ENCODE measurements around the gene MAN1C1.
A peak's percentile ranks its signal among the peaks of the same experiment; 100 is the strongest.

The MAN1C1 gene

DNA sequence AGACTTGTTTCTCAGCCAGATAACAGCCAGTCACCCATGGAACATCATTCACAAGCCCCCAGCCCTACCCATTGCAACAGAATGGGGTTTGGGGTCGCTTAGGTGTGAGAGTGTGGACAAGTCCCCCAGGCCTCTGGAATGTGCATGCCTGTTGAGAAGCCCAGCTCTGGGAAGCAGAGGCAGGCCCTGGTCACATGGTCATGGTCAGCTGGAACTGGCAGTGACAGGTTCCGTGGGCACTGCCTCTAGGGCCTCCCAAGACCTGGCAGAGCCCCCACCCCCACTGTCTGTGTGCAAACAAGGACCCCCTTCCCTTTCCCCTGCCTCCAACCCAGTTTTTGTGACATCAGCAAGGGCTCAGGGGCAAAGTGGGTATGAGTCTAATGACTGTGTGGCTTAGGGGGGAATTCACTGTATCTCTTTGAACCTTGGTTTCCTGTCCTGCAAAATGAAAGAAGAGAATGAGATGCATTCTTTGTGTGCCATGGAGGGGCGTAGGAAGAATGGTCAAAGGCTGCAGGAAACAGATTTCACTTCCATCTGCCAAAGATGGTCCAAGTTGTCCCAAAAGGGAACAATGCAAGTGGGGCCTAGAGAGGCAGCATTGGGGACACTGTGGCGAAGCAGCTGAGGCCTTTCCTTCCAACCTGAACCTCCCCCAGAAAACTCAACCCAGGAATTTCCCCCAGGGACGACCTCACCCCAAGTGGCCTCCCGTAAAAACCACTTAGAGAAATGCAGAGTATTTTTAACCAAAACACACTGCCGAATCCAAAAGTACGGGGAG is 148.7 kb downstream of the MAN1C1 start:
- DNase-seq (ENCODE audit: low spot score): no peak

DNA sequence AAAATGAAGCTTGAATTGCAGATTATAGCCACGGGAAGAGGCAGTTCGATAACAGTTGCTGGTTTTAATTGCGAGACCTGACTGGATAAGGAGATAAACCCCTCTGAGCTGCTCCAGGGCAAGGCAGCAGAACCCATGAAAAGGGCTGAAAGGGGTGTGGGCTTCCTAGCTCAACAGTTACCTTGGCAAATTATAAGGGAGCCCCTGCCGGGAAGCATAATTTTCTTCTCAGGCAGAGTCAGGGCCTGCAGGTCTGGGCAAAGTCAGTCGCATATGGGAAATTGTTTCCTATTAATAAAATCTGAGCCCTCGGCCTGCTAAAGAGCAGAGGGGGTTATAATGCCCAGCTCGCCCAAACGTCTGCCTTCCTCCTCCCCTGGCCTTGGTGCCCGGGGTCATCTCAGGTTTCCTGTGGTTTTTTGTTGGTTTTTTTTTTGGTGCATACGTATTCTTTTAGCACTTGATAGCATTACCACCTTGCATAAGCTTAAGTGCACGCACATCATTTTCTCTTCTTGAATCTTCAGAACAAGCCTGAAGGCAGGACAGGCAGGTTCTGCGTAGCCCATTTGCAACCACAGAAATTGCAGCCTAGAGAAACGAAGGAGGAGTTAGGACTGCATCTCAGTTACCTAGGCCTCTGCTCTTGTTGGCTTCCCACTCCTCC is 149.5 kb downstream of the MAN1C1 start:
- DNase-seq (ENCODE audit: low spot score): no peak

DNA sequence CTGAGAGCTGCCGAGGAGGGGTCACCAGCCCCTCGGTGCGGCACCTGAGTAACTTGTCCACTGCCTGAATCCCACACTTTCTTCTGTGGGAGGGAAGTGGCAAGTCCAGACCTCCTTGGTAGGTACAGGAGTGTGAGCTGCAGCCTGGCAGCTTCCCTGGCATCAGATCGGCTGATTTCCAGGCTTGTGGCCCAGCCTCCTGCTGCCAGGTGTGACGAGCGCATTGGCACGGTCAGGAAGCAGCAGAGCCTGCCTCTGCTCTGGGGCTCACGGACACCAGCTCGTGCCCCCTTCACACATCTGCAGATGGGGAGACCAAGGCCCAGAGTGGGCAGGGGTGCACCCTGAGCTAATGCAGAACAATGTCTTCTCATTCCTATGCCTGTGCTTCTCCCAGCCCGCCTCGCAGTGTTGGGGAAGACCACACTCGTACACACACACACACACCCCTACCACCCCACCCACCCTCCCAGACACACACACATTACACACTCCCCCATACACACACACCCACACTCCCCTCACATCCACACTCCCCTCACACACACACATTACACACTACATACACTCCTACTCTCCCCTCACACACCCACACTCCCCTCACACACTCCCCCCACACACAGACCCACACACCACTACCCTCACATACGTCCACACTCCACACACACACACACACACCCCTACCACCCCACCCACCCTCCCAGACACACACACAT is 150.3 kb downstream of the MAN1C1 start:
- no peak for DNase-seq (ENCODE audit: low spot score)

DNA sequence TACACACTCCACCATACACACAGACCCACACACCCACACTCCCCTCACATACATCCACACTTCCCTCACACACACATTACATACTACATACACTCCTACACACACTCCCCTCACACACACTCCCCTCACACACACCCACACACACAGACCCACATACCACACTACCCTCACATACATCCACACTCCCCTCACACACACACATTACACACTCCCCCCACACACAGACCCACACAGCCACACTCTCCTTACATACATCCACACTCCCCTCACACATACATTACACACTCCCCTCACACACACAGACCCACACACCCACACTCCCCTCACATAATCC is 150.8 kb downstream of the MAN1C1 start:
- no peak for DNase-seq (ENCODE audit: low spot score)

DNA sequence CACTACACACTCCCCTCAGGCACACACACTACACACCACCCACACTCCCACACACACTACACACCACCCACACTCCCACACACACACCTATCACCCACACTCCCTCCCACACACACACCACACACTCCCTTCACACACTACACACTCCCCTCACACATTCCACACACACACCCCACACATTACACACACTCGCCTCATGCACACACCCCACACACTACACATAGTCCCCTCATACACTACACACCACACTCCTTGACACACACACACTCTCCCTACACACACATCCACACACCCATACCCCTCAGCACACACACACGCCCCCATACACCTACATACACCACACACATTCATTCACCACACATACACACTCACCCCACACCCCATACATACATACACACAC is 152.4 kb downstream of the MAN1C1 start:
- no peak for DNase-seq (ENCODE audit: low spot score)

DNA sequence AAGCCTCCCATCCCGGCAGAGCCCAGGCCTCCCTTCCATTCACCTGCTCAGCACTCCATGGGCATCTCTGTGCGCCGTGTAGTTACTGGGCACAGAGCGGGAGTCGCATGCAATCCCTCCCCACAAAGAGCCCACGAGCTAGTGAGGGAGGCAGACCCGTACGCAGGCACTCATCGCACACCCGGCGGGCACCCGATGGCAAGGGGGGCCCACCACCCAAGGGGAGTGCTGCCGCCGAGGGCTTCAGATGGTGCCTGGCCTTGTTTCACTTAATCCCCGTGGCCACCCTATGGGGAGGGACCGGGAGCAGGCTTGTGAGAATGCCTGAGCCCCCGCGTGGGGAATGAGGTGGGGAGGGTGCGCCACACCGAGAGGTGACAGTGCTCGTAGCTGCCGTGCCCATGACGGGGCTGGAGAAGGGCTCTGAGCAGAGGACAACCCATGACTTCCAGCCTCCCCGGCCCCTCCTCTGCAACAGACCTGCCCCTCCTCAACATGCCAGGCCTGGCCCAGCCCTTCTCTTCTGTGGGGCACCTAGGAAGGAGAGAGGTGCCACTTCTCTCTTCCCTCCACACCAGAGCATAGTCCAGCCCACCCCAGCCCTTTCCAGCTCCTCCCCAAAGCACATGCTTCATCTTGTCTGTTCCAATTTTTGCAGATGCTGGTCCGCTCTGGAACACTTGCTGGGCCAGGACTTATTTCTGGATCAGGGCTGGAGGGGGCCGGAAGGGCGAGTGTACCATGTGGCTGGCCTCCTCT is 153.2 kb downstream of the MAN1C1 start:
- DNase-seq (ENCODE audit: low spot score): no peak

DNA sequence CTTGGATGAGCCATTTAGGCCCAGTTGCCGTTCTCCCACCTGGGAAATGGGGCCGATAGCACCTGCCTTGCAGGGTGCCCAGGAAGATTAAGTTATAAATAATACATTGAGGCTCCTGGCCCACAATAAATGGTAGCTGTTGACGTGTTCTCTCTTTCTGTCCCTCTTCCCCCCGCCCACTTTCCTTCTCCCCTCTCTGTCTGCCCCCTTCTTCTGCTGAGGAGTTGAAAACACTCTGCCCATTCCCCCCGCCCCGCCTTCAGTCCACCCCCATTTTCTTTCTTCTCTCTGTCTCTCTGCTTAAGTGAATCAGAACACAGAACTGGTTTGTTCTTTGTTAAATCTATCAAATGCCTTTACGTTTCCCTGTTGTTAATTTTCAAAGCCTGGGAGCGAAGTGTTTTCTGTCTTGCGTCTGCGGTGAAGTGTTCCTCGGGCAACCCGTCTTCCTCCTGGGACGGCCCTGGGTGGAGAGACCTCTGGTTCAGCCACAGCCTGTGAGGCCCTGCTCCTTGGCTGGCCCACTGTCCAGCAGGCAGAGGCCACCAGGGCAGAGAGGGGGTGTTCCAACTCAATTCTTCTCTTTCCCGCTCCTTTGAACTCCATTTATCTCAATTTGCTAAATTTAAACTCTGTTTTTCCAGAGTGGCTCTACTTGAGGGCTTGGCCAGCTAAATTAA is 154.1 kb downstream of the MAN1C1 start:
- DNase-seq (ENCODE audit: low spot score): no peak

DNA sequence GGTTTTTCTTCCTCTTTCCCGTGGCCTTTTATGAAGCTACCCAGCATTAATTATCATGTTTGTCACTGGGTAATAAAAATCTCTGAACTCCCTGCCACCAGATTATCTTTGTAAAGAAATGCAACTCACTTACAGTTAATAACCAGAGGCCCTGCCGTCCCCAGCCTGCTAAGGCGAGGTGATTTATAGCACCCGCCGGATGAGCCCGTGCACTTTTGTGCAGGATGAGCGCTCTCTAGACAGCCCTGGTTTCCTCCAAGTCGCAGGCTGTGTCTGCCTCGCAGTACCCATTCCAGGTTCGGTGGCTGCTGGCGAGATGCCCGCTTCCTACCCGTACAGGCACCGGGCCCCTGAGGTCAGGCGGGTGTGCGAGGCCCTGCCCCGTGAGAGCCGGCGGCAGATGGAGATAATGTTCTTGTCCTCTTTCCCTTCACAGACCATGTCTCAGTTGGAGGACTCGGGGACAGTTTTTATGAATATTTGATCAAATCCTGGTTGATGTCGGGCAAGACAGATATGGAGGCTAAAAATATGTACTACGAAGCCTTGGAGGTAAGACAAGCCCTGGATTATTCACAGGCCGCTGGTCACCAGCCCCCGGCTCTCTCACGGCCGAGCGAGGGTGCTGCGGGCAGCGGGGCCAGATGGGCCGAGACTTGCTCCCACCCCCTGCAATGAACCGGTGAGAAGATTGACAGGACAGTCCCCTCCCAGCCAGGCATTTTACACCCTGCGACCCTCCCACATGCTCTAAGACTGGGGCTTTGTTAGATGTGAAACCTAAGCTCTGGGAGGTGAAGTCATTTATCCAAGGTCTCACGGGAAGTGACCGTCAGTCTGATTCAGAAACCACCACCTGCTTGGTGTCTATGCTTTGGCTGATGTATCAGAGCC is 154.9 kb downstream of the MAN1C1 start:
- no peak for DNase-seq (ENCODE audit: low spot score)

DNA sequence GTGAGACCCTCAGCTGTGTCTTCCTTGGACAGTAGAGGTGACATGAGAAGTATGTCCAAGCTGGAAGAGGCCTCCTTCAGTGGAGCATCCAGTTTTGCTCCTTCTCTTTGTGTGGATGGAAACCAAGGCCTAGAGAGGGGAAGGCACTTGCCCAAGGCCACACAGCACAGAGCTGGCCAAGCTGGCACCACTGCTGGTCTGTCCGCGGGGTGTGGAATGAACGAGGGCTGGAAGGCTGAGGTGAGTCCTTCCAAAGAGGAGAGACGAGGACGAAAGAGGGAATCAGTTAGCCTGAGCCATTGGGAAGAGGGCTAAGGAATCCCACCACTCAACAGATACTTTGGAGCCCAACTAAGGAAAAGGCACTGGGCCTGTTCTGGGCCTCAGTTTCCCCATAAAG is 155.6 kb downstream of the MAN1C1 start:
- DNase-seq (ENCODE audit: low spot score): no peak

DNA sequence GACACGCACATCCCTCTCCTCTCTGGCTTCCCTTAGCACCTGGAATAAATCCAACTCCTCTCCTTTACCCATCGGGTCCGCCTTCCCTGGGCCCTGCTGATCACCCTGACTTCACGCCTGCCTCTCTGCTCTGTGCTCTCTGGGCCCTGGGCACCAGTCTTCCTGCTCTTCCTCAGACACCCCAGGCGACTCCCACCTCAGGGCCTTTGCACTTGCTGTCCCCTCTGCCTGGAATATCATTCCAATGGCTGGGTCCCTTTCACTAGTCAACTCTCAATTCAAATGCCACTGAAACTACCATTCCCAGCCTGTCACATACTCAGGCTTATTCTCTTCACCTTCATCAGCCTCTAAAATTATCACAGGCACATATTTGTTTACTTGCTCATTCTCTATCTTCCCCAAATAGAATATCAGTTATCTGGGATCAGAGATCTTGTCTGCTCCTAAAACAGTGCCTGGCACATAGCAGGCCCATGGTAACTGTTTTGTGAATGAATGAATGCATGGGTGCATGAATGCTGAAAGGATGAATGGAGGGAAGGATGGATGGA is 156.2 kb downstream of the MAN1C1 start:
- no peak for DNase-seq (ENCODE audit: low spot score)

DNA sequence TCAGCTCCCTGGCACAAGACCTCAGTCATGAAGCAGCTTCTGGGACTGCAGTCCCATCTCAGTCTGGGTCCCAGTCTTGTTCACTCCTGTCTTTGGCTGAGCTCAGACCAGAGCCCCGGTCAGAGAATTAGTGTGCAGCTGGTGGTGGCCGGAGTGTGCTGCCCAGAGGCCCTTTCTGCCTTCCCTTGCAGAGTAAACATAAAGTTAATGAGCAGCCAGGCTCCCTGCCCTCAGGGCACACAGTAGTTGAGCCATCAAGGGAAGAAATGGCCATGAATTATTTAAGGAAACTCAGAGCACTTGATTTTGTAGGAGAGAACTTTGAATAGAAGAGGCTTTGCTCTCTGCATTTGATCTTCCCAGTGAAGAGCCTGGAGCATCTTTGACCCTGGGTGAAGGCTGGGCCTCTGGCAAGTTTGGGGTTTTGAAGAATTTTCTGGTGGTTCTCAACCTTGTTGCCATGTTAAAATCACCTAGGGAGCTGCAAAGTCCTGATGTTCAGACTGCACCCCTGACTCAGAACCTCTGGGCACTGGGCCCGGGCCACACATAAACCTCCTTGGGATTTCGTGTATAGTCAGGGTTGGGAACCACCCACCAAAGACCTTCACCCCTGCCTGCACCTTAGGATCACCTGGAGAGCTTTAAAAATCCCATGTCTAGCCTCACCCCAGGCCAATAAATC is 157.0 kb downstream of the MAN1C1 start:
- DNase-seq (ENCODE audit: low spot score): peak; percentile 34

DNA sequence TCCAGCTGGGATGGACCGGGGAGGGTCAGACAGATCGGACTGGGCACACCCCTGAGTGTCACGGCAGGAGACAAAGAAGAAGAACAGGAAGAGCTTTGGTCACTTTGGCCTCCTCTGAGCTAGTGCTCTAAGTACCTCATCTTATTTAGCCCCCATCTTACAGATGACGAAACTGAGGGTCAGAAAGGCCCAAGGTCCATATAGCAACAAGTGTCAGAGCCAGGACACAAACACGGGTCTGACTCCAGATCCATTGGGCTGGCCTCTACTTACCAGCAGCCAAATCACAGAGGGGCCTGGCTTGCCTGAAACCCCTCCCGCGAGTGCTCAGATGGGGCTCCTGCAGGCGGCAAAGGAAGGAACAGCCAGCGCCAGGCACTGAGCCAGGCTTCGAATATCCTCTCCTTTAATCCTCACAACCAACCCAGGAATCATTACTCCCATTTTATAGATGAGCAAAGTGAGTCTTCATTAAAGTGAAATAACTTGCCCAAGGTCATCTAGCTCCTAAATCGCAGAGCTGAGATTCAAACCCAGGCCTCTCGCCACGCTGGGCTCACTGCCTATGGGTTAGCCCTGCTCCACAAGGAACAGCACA is 157.7 kb downstream of the MAN1C1 start:
- no peak for DNase-seq (ENCODE audit: low spot score)

DNA sequence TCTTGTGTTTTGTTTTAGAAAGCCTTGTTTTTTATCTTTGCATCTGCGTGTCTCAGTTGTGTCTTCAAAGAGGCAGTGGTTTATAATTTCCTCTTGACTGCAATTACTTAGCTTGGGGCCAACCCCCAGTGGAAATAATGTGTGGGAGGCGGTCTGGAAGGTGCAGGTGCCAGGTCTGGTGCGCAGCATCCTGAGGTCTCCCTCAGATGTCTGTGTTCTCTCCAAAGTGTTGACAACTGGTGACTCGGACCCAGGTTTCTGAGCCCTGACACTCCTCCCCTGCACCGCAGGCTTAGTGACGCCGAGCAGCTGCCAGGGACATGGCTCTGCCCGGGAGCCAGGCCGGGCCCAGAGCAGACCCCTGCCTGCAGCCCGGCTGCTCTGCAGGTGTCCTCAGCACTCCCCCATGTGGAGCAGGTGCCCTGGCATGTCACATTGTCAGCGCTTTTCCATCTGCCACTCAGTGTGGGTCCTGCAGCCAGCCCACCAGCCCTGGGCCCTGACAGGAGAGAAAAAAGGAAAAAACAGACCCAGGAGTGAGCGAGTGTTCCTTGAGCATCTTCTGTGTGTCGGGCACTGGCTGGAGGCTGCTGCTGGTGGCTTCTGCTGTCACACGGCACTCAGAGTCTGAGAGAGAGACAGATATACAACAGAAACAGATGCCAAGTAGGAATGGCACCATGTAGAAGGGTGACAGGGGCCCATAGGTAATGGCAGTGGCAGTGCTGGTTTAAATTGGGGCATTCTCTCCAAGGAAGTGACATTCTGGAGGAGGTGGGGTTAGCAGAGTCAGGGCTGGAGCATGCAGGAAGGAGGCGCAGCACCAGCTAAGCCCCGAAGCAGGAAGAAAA is 158.6 kb downstream of the MAN1C1 start:
- no peak for DNase-seq (ENCODE audit: low spot score)

DNA sequence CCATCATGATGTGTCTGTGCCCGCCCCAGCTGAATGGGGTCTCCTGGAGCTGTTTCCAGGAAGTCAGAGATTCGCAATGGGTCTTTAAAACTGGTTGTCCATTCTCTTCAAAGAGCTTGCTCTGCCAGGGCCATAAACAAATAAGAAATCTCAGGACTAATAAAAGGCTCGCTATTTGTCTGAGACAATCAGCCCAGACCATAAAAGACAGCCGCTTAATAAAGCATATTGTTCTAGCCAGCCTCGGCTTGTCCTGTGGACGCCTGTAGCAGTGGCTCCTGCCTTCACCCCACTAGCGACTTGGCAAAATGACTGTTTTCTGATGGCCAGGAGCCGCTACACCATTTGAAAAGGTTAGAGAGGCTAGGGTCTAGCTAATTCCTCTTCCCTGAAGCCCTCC is 162.8 kb downstream of the MAN1C1 start:
- no peak for DNase-seq (ENCODE audit: low spot score)

DNA sequence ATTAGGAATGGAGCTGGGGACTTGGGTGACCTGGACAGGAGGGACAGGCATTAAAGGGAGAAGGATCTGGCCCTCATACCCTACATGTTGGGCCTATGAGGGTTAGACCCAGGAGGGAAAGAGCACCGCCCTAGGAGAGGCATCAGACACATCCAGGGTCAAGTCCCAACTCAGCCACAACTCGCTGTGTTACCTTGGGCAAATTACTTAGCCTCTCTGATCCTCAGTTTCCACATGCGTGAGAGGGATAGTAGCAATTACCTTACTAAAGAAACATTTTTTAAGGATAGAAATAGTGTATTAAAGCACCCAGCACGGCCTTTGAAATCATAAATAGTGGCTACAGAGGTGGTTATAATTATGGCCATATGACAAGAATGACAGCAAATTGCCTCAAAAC is 163.3 kb downstream of the MAN1C1 start:
- no peak for DNase-seq (ENCODE audit: low spot score)

DNA sequence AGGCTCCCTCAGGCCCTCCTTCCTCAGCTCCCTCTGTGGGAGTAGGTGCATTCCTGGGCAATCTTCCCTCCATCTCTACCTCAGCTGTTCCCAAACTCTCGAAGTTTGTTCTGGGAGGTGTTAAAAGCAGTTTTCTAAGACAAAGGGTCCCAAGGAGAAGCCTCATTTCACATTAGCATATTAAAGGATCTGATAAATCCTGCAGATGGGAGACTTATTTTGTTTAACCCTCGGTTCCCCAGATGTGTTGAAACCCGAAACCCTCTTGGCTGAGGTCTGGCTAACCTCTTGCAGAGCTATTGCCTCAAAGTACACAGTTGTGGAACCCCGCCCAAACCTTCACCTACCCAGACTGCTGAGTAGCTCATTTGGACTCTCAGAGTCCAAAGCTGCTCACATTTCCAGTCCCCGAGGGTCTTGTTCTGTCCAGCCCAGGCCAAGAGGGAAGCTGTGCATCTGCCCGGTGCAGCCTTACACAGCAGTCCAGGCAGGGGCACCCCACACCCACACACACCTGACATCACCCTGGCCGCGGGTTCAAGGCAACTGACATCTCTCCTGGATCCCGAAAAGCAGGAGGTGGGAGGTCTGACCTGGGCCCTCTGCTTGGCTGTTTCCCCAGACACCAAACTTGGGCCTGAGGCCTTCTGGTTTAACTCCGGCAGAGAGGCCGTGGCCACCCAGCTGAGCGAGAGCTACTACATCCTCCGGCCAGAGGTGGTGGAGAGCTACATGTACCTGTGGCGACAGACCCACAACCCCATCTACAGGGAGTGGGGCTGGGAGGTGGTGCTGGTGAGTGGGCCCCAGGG is 163.9 kb downstream of the MAN1C1 start:
- DNase-seq (ENCODE audit: low spot score): no peak

DNA sequence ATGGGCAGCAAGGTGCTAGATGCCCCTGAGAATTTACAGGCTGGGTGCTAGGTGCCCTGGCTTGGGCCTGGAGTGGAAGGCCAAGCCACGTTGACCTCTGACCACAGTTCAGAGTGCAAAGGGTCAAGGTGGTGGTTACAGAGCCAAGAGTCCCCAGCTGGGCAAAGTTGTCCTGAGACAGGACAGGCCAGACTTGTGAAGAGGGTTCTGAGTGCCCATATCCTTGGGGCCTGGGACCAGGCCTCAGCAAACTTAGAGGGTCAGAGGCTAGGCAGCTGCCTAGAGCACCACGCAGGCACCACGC is 164.5 kb downstream of the MAN1C1 start:
- no peak for DNase-seq (ENCODE audit: low spot score)

DNA sequence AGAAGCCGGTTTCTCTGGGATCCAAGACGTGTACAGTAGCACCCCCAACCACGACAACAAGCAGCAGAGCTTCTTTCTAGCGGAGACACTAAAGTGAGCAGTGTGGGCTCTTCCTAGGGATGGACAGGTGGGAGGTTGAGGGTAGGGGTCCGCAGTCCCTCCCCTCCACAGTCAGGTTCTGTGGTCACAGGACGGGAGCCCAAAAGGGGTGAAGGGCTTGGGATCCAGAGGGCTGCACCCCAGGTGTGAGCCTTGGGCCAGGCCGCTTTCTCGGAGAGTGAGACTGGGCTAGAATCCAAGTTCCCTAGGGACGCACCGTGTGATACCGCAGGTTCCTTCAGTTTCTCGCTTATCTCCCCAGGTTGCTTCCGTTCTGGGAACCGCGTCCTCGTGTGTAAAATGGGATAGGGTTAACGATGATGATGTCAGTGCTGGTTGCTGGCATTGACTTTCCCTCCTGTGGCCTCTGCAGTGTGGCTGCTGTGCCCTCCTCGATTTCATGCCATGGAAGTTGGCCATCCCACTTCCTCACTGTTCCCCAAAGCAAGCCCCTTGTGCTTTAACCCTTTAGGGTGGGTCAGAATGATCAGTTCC is 166.1 kb downstream of the MAN1C1 start:
- no peak for DNase-seq (ENCODE audit: low spot score)

Measured in AG20443 (cell line).